GM12872 (cell line): Measurements from ENCODE around the gene NTRK3.

Experiments
- CTCF ChIP-seq: IDR thresholded peaks from 3 replicates; pipeline ENCODE4 v1.5.1; 2011; ENCODE audit warnings: low read depth, mild to moderate bottlenecking, low read length, moderate library complexity; ENCODE audit not compliant: insufficient read depth

The NTRK3 gene

GRCh38 chr15:88246666-88247446, 9.7 kb downstream of the NTRK3 start:
- TF ChIP-seq CTCF: peak; percentile 91

GRCh38 chr15:88246081-88246480, 10.5 kb downstream of the NTRK3 start:
- no peak for TF ChIP-seq CTCF

- peak; percentile 81 for TF ChIP-seq CTCF
Measured at GRCh38 chr15:88243895-88244787, 12.4 kb downstream of the NTRK3 start.

- TF ChIP-seq CTCF: no peak
Measured at GRCh38 chr15:88242586-88243555, 13.7 kb downstream of the NTRK3 start.

GRCh38 chr15:88241461-88241860, 15.1 kb downstream of the NTRK3 start:
- TF ChIP-seq CTCF: no peak

- TF ChIP-seq CTCF: no peak
Measured at GRCh38 chr15:88241060-88241459, 15.5 kb downstream of the NTRK3 start.

GRCh38 chr15:88239594-88239993, 16.9 kb downstream of the NTRK3 start:
- TF ChIP-seq CTCF: no peak
